Colonic mucosa (tissue), 4 donors: ENCODE measurements around the gene SPOP. TPM values are rescaled to one million over a fixed set of nuclear protein-coding genes. Genes with fewer than 3 reads are reported as not detected.
A peak's percentile ranks its signal among the peaks of the same experiment; 100 is the strongest.

Experiments used
- DNase-seq: peaks from one replicate; pipeline ENCODE4 v3.0.0-alpha.2; 2020
- H3K27ac ChIP-seq: fragments of 200-600 bp; one replicate; pipeline ENCODE4 v1.8.0; 2021
- H3K27me3 ChIP-seq: fragments of 200-600 bp; one replicate; pipeline ENCODE4 v1.8.0; 2021
- H3K36me3 ChIP-seq: fragments of 200-600 bp; one replicate; pipeline ENCODE4 v1.8.0; 2021
- H3K4me1 ChIP-seq: fragments of 200-600 bp; one replicate; pipeline ENCODE4 v1.8.0; 2021; ENCODE audit warnings: mild to moderate bottlenecking
- H3K4me3 ChIP-seq: fragments of 200-600 bp; one replicate; pipeline ENCODE4 v1.8.0; 2021
- H3K9ac ChIP-seq, 2 donors: one replicate each; pipeline ENCODE4 v1.7.0; 2013; ENCODE audit warnings: control low read depth in 2 of 2, low read depth in 2 of 2, low read length in 2 of 2
- H3K9me3 ChIP-seq: fragments of 200-600 bp; one replicate; pipeline ENCODE4 v1.8.0; 2021
- CTCF ChIP-seq: fragments of 200-600 bp; IDR thresholded peaks from one replicate; pipeline ENCODE4 v1.8.0; 2022; ENCODE audit warnings: antibody characterized with exemption, mild to moderate bottlenecking
- intact Hi-C: fragments of 100-400 bp; cut with DNase I; formaldehyde crosslinking; loops from one replicate; pipeline ENCODE4 v1.14.1; 2022
- total RNA-seq, 2 donors: library from RNA; stranded (reverse); fragmentation: NEBNext Ultra II Directional in 1 of 2; extraction: Animal tissue kit (Norgen Biotek cat#: 25700) in 1 of 2; gene quantifications; one replicate each; pipeline ENCODE4 v1.2.1, GENCODE V29; 2021
- donor health status: healthy.
- donor health status: DM: no; HTN: no; CAD: no.
- donor health status: DM: no; HTN: no; CAD: no.

The SPOP gene
- total RNA-seq, 2 donors from 2014 or later = 60.5 to 83.2 TPM

- Histone ChIP-seq H3K27ac (no peak overlapping the region), H3K4me1 (peaks cover 6% of the 10 kb centered on the region), H3K27me3 (peaks cover 36% of the 10 kb centered on the region), H3K9ac (peak overlapping the region in 1 of 2 donors; percentile 14), H3K4me3 (no peak overlapping the region), H3K36me3 (no peaks in the 10 kb centered on the region), H3K9me3 (no peaks in the 10 kb centered on the region)
- TF ChIP-seq CTCF = no peak
- intact Hi-C loops = loop anchor here (5.0 kb wide), 1 partner anchor 200 kb away; no protein-coding TSS in a partner anchor
- no peak for DNase-seq
Observed at GRCh38 chr17:49577650-49577934, 100.3 kb downstream of the SPOP start.

- no peaks in the 10 kb centered on the region for H3K9me3 ChIP-seq
- H3K27ac ChIP-seq = no peak overlapping the region
- peak overlapping the region; percentile 14 to 64 for H3K9ac ChIP-seq
- intact Hi-C loops = loop anchor here (5.0 kb wide), 1 partner anchor 200 kb away; no protein-coding TSS in a partner anchor
- peak overlapping the region; percentile 40 for H3K4me3 ChIP-seq
- no peak for DNase-seq
- H3K4me1 ChIP-seq = peaks cover 6% of the 10 kb centered on the region
- TF ChIP-seq CTCF = no peak
- H3K36me3 ChIP-seq = no peaks in the 10 kb centered on the region
- H3K27me3 ChIP-seq = peaks cover 36% of the 10 kb centered on the region
Observed at GRCh38 chr17:49576917-49577649, 100.8 kb downstream of the SPOP start.

- no peaks in the 10 kb centered on the region for H3K9me3 ChIP-seq
- DNase-seq = no peak
- peaks cover 36% of the 10 kb centered on the region for H3K27me3 ChIP-seq
- peak overlapping the region; percentile 34 to 64 for H3K9ac ChIP-seq
- intact Hi-C loops = loop anchor here (5.0 kb wide), 1 partner anchor 201 kb away; no protein-coding TSS in a partner anchor
- H3K36me3 ChIP-seq = no peaks in the 10 kb centered on the region
- peaks cover 6% of the 10 kb centered on the region for H3K4me1 ChIP-seq
- no peak for TF ChIP-seq CTCF
- peak overlapping the region; percentile 40 for H3K4me3 ChIP-seq
- H3K27ac ChIP-seq = peak overlapping the region; percentile 55
Observed at GRCh38 chr17:49576088-49576916, 101.6 kb downstream of the SPOP start.

- peak within 1 kb of the TSS; percentile 34 to 64 for H3K9ac ChIP-seq
- H3K4me3 ChIP-seq = peak within 1 kb of the TSS; percentile 40
- intact Hi-C loops = loop anchor here (5.0 kb wide), 1 partner anchor 202 kb away; no protein-coding TSS in a partner anchor
- peaks cover 36% of the 10 kb centered on the region for H3K27me3 ChIP-seq
- H3K9me3 ChIP-seq = no peaks in the 10 kb centered on the region
- TF ChIP-seq CTCF = no peak
- H3K36me3 ChIP-seq = no peaks in the 10 kb centered on the region
- peaks cover 6% of the 10 kb centered on the region for H3K4me1 ChIP-seq
- H3K27ac ChIP-seq = peak within 1 kb of the TSS; percentile 55
- DNase-seq = peak; percentile 50
Observed at GRCh38 chr17:49575679-49576087, 102.2 kb downstream of the SPOP start, which contains the start of gene NXPH3. Gene NXPH3 (plus strand): TSS chr17:49575871. CDS start chr17:49576220, 349 bp downstream.

GRCh38 chr17:49574945-49575678 lies 102.8 kb downstream of the SPOP start:
- no peak overlapping the region for H3K27ac ChIP-seq
- peaks cover 36% of the 10 kb centered on the region for H3K27me3 ChIP-seq
- H3K4me1 ChIP-seq = peaks cover 6% of the 10 kb centered on the region

More at GRCh38 chr17:49574945-49575678, 102.8 kb downstream of the SPOP start:
- no peak for TF ChIP-seq CTCF
- Histone ChIP-seq H3K36me3 (no peaks in the 10 kb centered on the region), H3K9me3 (no peaks in the 10 kb centered on the region), H3K4me3 (peak overlapping the region; percentile 40), H3K9ac (no peak overlapping the region)
- DNase-seq = no peak
- intact Hi-C loops = loop anchor here (5.0 kb wide), 2 partner anchors 202 to 277 kb away; no protein-coding TSS in a partner anchor
